HG02870 (cell line): ENCODE results near the gene C19orf18.
"Not testable (repeated sequence)": the region's sequence is repeated elsewhere in the genome, so short reads cannot be mapped to it uniquely, and the experiment has no call there.

Experiments used
- ATAC-seq: cut with Tn5 transposase; IDR thresholded peaks from one replicate; pipeline ENCODE4 v1.9.1; 2021; ENCODE audit warnings: mild to moderate bottlenecking, moderate library complexity; ENCODE audit not compliant: unreplicated experiment

The C19orf18 gene

DNA sequence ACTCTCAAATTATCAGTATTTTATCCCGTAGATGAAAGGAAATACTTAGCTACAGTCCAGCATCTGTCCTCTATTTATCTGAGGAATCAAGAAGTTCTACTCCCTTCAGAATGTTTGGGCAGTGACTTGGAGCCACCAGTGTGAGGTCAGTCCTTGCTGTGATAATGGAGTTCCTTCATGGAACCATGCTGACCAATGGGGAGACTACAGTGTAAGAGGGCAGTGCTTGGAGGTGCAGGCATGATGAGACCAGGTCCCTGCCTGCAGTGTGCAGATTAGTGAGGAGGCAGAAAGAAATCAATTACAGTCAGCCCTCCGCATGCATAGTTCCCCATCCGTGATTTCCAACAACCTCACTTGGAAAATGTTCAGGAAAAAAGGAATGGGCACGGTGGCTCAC lies at the start of gene C19orf18:
Gene C19orf18, minus strand, starts transcription at position 101 of the 400 bp plus-strand sequence. CDS start 102 bp downstream, outside the sequence.
- no peak for ATAC-seq

DNA sequence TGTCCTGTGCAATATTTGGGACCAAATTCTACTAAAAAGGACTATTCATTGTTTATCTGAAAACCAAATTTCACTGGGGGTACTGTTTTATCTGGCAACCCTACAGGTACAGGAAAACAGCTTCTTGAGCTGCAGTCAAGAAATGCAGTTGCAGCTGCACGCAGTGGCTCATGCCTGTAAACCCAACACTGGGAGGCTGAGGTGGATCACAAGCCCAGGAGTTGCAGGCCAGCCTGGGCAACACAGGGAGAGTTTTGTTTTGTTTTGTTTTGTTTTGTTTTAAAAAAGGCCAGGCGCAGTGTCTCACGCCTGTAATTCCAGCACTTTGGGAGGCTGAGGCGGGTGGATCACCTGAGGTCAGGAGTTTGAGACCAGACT lies 47.9 kb upstream of the C19orf18 start:
- ATAC-seq, result no peak

DNA sequence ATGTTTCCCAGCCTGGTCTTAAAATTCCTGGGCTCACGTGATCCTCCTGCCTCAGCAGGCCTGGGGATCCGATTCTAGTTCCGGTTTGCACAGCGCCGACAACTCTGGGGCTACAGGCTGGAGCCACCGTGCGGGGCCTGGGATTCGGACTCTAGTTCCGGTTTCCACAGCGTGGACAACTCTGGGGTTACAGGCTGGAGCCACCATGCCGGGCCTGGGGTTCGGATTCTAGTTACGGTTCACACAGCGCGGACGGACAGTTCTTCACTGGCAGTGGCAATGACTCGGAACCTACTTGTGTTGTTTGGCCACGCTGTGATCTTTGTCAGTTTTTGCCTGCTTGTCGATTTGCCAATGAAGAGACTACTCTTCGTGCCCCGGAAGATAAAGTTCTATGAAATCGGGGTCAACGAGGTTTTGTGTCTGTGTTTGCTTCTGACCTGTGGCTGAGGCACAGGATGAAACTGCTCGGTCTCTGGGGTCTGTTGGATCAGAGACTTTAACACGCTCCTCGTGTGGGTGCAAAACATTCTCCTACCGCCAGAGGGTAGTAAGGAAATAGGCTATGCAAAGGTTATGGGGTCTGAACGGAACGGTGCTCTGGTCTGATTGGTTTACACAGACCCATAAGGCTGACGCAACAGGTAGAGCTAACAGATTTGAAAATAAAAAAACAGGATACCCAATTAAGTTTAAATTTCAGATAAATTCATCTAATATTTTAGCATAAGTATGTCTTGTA lies 47.4 kb upstream of the C19orf18 start:
- no peak for ATAC-seq

- no peak for ATAC-seq
Observed at GRCh38 chr19:58020129-58020528, 45.8 kb upstream of the C19orf18 start.

DNA sequence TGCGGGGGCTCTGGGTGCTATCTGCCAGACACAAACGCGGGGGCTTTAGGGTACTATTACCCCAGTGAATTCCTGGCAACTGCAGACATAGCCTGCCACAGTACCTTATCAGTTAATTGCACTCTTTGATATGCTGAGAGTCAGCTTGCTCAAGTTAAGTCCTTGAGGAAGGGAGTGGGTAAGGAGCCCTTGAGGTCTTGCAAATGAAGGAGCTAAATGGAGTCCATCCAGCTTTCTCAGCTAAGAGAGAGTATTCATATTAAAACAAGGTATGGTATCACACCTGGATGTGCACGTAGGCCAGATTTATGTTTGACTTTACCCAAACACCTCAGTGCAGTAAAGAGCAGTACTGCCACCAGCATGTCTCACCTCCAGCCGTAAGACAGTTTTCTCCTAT lies 39.8 kb upstream of the C19orf18 start:
- ATAC-seq, result no peak

GRCh38 chr19:58010507-58010906 lies 36.2 kb upstream of the C19orf18 start:
- ATAC-seq, result no peak

GRCh38 chr19:58009666-58010301 lies 35.5 kb upstream of the C19orf18 start:
- no peak for ATAC-seq

DNA sequence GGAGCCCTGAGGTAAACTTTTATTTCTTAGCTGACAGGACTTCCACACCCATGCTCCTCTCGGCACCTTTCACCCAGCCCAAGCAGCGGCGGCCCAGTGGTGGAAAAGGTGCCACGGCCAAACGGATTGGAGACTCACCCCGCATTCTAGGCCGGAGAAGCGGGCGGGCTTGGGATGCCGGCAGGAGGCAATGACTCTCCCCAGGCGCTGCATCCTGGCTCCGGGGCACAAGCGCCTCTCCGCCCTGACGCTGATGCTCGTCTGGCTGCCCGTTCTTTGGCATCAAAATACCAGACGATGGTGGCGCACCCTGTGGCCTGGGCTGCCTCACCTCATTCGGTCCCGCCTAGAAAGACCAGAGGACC lies 34.9 kb upstream of the C19orf18 start:
- no peak for ATAC-seq

DNA sequence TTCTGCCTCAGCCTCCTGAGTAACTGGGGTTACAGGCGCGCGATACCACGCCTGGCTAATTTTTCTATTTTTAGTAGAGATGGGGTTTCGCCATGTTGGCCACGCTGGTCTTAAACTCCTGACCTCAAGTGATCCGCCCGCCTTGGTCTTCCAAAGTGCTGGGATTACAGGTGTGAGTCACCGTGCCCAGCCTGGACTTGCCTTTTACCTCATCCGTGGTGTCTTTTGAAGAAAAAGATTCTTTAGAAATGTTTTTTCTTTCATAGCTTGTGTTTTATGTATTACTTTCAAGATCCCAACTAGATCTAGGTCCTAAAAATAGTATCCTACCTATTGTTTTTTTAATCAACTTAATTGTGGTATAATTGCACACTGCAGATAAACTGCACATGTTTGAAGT lies 34.5 kb upstream of the C19orf18 start:
- not testable (repeated sequence) for ATAC-seq

DNA sequence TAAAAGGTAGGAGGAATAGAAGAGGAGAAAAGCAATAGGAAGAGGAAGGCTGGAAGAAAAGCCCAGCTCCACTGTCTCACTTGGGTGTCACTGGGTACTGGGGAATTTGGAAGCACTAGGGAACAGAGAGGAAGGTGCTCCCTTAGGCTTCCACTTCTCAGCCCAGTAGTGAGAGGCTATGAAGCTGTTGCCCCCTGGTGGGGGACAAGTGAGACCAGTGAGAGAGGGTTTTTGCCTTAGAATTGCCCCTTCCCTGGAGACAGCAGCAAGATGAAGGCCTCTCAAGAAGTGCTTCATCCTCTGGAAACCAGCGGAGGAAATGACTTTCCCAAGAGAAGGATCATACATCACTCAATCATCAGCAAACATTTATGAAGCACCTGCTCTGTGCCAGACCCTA lies 33.0 kb upstream of the C19orf18 start:
- no peak for ATAC-seq

- no peak for ATAC-seq
Observed at GRCh38 chr19:58003174-58003828, 29.0 kb upstream of the C19orf18 start.

- ATAC-seq, result peak; percentile 80
Observed at GRCh38 chr19:58002384-58003173, 28.2 kb upstream of the C19orf18 start, which contains the start of gene ZNF606. Gene ZNF606, minus strand, starts transcription at chr19:58002820. Its CDS starts 1,501 bp downstream, at chr19:58001319.

DNA sequence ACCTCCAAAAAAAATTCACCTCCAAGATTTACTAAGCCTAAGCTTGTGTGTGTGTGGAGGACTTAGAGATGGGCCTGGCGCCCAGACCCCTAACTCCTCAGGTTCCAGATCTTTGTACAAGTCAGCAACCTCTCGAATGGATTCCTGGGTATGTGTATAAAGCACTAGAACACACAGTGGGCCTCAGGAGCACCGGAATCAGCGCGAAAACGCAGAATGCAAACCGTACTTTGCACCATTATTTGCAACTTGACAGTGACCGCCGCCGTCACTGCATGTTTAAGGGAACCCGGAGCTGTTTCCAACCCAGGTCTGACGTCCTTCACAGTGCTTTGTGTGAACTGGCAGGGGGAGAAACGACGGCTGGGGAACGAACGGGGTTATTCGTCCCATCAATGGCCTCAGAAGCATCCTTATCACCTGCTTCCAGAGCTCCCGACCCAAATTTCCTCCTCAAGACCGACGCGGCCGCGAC lies 27.6 kb upstream of the C19orf18 start:
- no peak for ATAC-seq

- no peak for ATAC-seq
Observed at GRCh38 chr19:58000677-58001076, 26.3 kb upstream of the C19orf18 start.

GRCh38 chr19:57992841-57993240 lies 18.5 kb upstream of the C19orf18 start:
- ATAC-seq, result no peak

- no peak for ATAC-seq
Observed at GRCh38 chr19:57978586-57979289, 4.4 kb upstream of the C19orf18 start.

DNA sequence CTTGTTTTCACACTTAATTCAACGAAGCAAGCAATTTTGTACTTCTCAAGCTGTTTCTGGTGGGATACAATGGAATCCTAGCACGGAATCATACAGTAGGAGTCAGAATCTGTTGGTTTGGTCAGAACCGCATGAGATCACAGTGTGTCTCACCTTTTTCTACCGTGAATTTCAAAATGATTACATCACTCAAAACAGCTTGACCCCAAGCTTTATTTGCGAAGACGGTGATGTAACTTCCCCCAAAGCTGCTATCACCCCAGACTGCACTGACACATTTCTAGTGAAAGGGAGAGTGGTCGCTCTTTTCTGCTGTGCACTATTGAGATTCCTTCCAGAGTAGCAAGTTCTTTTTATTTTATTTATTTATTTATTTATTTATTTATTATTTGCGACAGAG lies 9.6 kb downstream of the C19orf18 start:
- ATAC-seq, result no peak

DNA sequence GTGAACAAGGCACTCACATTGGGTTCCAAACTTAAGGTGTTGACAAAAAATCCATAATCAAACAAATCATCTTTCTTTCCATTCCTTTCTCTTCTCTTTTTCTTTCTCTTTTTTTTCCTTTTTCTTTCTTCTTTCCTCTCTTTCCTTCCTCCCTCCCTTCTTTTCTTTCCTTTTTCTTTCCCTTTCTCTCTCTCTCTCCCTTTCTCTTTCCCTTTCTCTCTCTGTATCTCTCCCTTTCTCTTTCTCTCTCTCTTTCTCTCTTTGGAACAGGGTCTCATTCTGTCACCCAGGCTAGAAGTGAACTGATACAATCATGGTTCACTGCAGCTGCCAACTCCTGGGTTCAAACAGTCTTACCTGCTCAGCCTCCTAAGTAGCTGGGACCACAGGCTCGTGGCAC lies 12.5 kb downstream of the C19orf18 start:
- ATAC-seq, result no peak

DNA sequence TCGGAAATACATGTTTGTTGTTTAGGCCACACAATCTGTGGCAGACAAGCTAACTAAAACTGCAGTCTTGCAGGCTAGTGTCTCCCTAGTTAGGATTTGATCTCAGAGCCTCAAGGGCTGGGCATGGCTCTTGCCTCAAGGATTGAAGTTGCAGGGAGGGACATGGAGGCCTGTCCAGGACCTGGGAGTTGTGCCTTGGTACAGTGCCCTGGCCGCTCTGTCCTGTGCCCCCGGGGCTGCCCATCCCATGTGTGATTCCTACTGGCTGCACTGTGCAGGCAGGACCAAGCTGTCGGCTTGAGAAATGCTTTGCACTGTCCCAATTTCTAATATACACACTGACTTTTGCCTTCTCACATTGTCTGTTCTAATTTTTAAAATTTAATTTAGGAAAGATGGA lies 19.3 kb downstream of the C19orf18 start:
- ATAC-seq, result no peak

GRCh38 chr19:57949702-57950101 lies 24.6 kb downstream of the C19orf18 start:
- no peak for ATAC-seq
